Ammon's horn (tissue), 1 donor: ENCODE measurements around the gene PCBP4.

Source experiments
- DNase-seq: peaks from one replicate; pipeline ENCODE4 v3.0.0-alpha.2; 2016; ENCODE audit warnings: low spot score

The PCBP4 gene

DNA sequence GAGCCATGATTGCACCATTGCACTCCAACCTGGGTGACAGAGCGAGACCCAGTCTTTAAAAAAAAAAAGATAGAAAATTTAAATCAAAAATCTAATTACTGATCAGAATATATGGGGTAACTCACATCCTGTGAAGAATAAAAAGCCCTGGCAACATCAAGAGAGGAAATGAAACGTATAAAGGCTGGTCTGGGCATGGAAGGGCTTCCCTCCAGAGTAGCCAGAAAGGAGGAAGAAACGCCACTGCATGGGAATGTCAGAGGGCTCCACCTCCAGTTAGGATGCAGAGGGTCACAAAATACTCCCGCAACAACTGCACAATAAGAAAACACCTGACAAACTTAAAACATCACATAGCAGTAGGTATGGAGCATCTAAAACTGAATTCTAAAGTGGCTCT is 59.2 kb downstream of the PCBP4 start:
- no peak for DNase-seq
